Liver (tissue), 9 donors: ENCODE data around the gene TOX2. TPM values are rescaled to one million over a fixed set of nuclear protein-coding genes. Genes with fewer than 3 reads are reported as not detected.

Experiments
- DNase-seq: peaks from one replicate; pipeline ENCODE4 v3.0.0-alpha.2; 2017; ENCODE audit warnings: low spot score
- H3K27ac ChIP-seq, 2 donors: one replicate each; pipeline ENCODE4 v1.7.0; 2013; ENCODE audit warnings: inconsistent platforms in 2 of 2, low read length in 2 of 2, control low read depth in 1 of 2, low read depth in 1 of 2, mild to moderate bottlenecking in 1 of 2
- H3K27me3 ChIP-seq, 4 donors: one replicate each; pipeline versions ENCODE4 v1.6.1 to v1.7.0; 2013; ENCODE audit warnings: low read length in 3 of 4, inconsistent platforms in 1 of 4, mild to moderate bottlenecking in 1 of 4, moderate library complexity in 1 of 4; ENCODE audit not compliant: control insufficient read depth in 4 of 4, insufficient read depth in 4 of 4
- H3K36me3 ChIP-seq, 4 donors: one replicate each; pipeline versions ENCODE4 v1.6.1 to v1.7.0; 2013; ENCODE audit warnings: low read length in 3 of 4, mild to moderate bottlenecking in 3 of 4, low read depth in 1 of 4, moderate library complexity in 1 of 4; ENCODE audit not compliant: control insufficient read depth in 4 of 4, insufficient read depth in 3 of 4
- H3K4me1 ChIP-seq, 4 donors: one replicate each; pipeline versions ENCODE4 v1.6.1 to v1.7.0; 2013; ENCODE audit warnings: low read length in 3 of 4, mild to moderate bottlenecking in 3 of 4, moderate library complexity in 1 of 4; ENCODE audit not compliant: control insufficient read depth in 4 of 4, insufficient read depth in 4 of 4
- H3K4me3 ChIP-seq, 3 donors: one replicate each; pipeline versions ENCODE4 v1.6.1 to v1.7.0; 2013; ENCODE audit warnings: low read length in 3 of 3, control low read depth in 1 of 3, low read depth in 1 of 3, mild to moderate bottlenecking in 1 of 3
- H3K9ac ChIP-seq, 2 donors: one replicate each; pipeline ENCODE4 v1.7.0; 2013; ENCODE audit warnings: low read length in 2 of 2, mild to moderate bottlenecking in 2 of 2, moderate library complexity in 2 of 2, control low read depth in 1 of 2, low read depth in 1 of 2
- H3K9me3 ChIP-seq, 4 donors: one replicate each; pipeline versions ENCODE4 v1.6.1 to v1.7.0; 2013; ENCODE audit warnings: low read length in 3 of 4; ENCODE audit not compliant: control insufficient read depth in 4 of 4
- FOXA2 ChIP-seq: IDR thresholded peaks from 2 replicates; pipeline ENCODE4 v1.6.1; 2016; ENCODE audit warnings: antibody characterized with exemption
- GABPA ChIP-seq, 2 donors: IDR thresholded peaks in 1 of 2; conservative IDR thresholded peaks in 1 of 2; 2 replicates each; pipeline ENCODE4 v1.6.1; 2016; ENCODE audit warnings: antibody characterized with exemption in 2 of 2, mild to moderate bottlenecking in 1 of 2, moderate library complexity in 1 of 2
- HNF4A ChIP-seq, 2 donors: conservative IDR thresholded peaks; 2 replicates each; pipeline ENCODE4 v1.6.1; 2016; ENCODE audit warnings: antibody characterized with exemption in 2 of 2, mild to moderate bottlenecking in 2 of 2
- HNF4G ChIP-seq: IDR thresholded peaks from 2 replicates; pipeline ENCODE4 v1.6.1; 2016; ENCODE audit warnings: antibody characterized with exemption
- NR2F2 ChIP-seq: IDR thresholded peaks from 2 replicates; pipeline ENCODE4 v1.6.1; 2016; ENCODE audit warnings: antibody characterized with exemption
- RAD21 ChIP-seq, 2 donors: IDR thresholded peaks; 2 replicates each; pipeline ENCODE4 v1.6.1; 2016; ENCODE audit warnings: antibody characterized with exemption in 2 of 2, mild to moderate bottlenecking in 2 of 2
- RXRA ChIP-seq, 2 donors: IDR thresholded peaks; 2 replicates each; pipeline ENCODE4 v1.6.1; 2017 to 2018; ENCODE audit warnings: antibody characterized with exemption in 2 of 2, mild to moderate bottlenecking in 1 of 2
- SP1 ChIP-seq: IDR thresholded peaks from 2 replicates; pipeline ENCODE4 v1.6.1; 2018; ENCODE audit warnings: antibody characterized with exemption, mild to moderate bottlenecking
- TAF1 ChIP-seq: conservative IDR thresholded peaks from 2 replicates; pipeline ENCODE4 v1.6.1; 2016; ENCODE audit warnings: antibody characterized with exemption, mild to moderate bottlenecking
- YY1 ChIP-seq: IDR thresholded peaks from 2 replicates; pipeline ENCODE4 v1.6.1; 2016; ENCODE audit warnings: antibody characterized with exemption, mild to moderate bottlenecking
- WGBS: extraction: QIAGEN DNeasy Blood & Tissue Kit; methylation state at CpG from one replicate; pipeline ENCODE4 v1.1.7; 2013; 5-methylcytosine and 5-hydroxymethylcytosine counted together
- polyA plus RNA-seq, 2 donors: library from polyadenylated mRNA; stranded (reverse) in 1 of 2; unstranded in 1 of 2; fragments of 200-250 nt in 1 of 2; fragments of >200 nt in 1 of 2; fragmentation: Nextera tagmentation in 1 of 2; extraction: Ambion mirVana in 1 of 2; gene quantifications; one replicate each; pipeline versions ENCODE4 v1.2.1 to v1.2.3, GENCODE V29; 2013 to 2015
- total RNA-seq, 2 donors: library from RNA; depleted of rRNA; stranded (reverse); fragments of >200 nt; gene quantifications; one replicate each; pipeline ENCODE4 v1.2.3, GENCODE V29; 2014
- TF ChIP-seq, protein P1 (sequence below): fragments of 150-350 bp; IDR thresholded peaks from 2 replicates; pipeline ENCODE4 v1.5.1; 2017; ENCODE audit warnings: improper control_type of control experiment, low read depth, low read length; ENCODE audit not compliant: missing input control
- TF ChIP-seq, protein P2 (sequence below): IDR thresholded peaks from 2 replicates; pipeline ENCODE4 v1.6.1; 2016; ENCODE audit warnings: antibody characterized with exemption
- TF ChIP-seq, protein P3 (sequence below): IDR thresholded peaks from 2 replicates; pipeline ENCODE4 v1.6.1; 2016; ENCODE audit warnings: antibody characterized with exemption
- TF ChIP-seq, protein P4 (sequence below): IDR thresholded peaks from 2 replicates; pipeline ENCODE4 v1.6.1; 2016; ENCODE audit warnings: antibody characterized with exemption, mild to moderate bottlenecking
- TF ChIP-seq, protein P5 (sequence below): IDR thresholded peaks from 2 replicates; pipeline ENCODE4 v1.6.1; 2016; ENCODE audit warnings: antibody characterized with exemption
- donor health status: healthy.
- donor health status: healthy.
- donor health status: healthy.
- donor health status: healthy.
- donor health status: healthy.

Gene TOX2
- total and polyA plus RNA-seq, 4 donors = 0.33 to 2.7 (median 1.4) TPM

DNA sequence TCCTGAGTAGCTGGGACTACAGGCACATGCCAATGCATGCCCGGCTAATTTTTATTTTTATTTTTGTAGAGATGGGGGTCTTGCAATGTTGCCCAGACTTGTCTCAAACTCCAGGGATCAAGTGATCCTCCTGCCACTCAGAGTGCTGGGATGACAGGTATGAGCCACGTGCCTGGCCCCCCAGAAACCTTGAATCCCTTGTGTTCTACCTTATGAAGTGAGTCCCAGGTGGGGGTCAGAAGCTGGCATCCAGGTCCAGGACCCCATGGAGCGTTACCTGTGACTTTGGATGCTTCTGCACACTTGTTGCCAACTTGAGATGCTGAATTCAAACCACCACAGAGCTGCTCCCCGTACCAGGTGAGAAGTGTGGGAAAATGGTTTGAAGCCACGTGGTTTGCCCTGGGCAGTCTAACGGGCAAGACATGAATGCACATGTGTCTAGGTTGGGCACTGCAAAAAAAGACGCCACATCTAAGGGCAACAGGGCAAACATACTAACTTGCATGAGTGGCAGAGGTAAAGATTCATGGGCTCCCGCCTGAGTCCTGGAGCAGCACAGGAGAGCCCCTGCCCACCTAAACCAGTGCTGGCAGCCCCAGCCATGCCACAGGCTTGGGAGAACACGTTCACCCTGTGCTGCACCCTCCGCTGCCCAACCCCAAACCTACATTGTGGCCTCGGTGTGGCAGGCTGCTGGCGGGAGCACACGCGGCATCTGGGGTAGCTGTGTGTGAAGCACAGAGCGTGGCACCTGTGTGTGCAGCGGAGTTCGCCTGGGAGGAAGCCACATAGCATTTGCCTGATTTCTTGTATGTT, 171.2 kb downstream of the TOX2 start:
- 80% methylated on average over 17 of the region's 17 CpGs for WGBS
- DNase-seq = no peak

More for the DNA sequence above, 171.2 kb downstream of the TOX2 start:
- TF ChIP-seq GABPA (IDR thresholded peaks at IDR 0.05 in 1 of 2, conservative IDR thresholded peaks at IDR 0.05 in 1 of 2) (no peak), RAD21 (IDR thresholded peaks at IDR 0.05) (no peak), TAF1 (no peak), NR2F2 (no peak), HNF4G (no peak), SP1 (no peak), FOXA2 (no peak), YY1 (no peak), RXRA (IDR thresholded peaks at IDR 0.05) (no peak), HNF4A (conservative IDR thresholded peaks at IDR 0.05) (no peak)
- TF ChIP-seq, protein P1, sequence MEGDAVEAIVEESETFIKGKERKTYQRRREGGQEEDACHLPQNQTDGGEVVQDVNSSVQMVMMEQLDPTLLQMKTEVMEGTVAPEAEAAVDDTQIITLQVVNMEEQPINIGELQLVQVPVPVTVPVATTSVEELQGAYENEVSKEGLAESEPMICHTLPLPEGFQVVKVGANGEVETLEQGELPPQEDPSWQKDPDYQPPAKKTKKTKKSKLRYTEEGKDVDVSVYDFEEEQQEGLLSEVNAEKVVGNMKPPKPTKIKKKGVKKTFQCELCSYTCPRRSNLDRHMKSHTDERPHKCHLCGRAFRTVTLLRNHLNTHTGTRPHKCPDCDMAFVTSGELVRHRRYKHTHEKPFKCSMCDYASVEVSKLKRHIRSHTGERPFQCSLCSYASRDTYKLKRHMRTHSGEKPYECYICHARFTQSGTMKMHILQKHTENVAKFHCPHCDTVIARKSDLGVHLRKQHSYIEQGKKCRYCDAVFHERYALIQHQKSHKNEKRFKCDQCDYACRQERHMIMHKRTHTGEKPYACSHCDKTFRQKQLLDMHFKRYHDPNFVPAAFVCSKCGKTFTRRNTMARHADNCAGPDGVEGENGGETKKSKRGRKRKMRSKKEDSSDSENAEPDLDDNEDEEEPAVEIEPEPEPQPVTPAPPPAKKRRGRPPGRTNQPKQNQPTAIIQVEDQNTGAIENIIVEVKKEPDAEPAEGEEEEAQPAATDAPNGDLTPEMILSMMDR = no peak
- TF ChIP-seq, protein P2, sequence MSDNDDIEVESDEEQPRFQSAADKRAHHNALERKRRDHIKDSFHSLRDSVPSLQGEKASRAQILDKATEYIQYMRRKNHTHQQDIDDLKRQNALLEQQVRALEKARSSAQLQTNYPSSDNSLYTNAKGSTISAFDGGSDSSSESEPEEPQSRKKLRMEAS = no peak
- TF ChIP-seq, protein P3, sequence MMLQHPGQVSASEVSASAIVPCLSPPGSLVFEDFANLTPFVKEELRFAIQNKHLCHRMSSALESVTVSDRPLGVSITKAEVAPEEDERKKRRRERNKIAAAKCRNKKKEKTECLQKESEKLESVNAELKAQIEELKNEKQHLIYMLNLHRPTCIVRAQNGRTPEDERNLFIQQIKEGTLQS = no peak
- TF ChIP-seq, protein P4, sequence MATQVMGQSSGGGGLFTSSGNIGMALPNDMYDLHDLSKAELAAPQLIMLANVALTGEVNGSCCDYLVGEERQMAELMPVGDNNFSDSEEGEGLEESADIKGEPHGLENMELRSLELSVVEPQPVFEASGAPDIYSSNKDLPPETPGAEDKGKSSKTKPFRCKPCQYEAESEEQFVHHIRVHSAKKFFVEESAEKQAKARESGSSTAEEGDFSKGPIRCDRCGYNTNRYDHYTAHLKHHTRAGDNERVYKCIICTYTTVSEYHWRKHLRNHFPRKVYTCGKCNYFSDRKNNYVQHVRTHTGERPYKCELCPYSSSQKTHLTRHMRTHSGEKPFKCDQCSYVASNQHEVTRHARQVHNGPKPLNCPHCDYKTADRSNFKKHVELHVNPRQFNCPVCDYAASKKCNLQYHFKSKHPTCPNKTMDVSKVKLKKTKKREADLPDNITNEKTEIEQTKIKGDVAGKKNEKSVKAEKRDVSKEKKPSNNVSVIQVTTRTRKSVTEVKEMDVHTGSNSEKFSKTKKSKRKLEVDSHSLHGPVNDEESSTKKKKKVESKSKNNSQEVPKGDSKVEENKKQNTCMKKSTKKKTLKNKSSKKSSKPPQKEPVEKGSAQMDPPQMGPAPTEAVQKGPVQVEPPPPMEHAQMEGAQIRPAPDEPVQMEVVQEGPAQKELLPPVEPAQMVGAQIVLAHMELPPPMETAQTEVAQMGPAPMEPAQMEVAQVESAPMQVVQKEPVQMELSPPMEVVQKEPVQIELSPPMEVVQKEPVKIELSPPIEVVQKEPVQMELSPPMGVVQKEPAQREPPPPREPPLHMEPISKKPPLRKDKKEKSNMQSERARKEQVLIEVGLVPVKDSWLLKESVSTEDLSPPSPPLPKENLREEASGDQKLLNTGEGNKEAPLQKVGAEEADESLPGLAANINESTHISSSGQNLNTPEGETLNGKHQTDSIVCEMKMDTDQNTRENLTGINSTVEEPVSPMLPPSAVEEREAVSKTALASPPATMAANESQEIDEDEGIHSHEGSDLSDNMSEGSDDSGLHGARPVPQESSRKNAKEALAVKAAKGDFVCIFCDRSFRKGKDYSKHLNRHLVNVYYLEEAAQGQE = no peak
- TF ChIP-seq, protein P5, sequence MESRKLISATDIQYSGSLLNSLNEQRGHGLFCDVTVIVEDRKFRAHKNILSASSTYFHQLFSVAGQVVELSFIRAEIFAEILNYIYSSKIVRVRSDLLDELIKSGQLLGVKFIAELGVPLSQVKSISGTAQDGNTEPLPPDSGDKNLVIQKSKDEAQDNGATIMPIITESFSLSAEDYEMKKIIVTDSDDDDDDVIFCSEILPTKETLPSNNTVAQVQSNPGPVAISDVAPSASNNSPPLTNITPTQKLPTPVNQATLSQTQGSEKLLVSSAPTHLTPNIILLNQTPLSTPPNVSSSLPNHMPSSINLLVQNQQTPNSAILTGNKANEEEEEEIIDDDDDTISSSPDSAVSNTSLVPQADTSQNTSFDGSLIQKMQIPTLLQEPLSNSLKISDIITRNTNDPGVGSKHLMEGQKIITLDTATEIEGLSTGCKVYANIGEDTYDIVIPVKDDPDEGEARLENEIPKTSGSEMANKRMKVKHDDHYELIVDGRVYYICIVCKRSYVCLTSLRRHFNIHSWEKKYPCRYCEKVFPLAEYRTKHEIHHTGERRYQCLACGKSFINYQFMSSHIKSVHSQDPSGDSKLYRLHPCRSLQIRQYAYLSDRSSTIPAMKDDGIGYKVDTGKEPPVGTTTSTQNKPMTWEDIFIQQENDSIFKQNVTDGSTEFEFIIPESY = no peak
- Histone ChIP-seq H3K9me3 (no peaks in the 10 kb centered on the region), H3K27ac (no peak overlapping the region), H3K4me1 (no peaks in the 10 kb centered on the region), H3K4me3 (no peak overlapping the region), H3K27me3 (no peaks in the 10 kb centered on the region), H3K9ac (no peak overlapping the region), H3K36me3 (no peaks in the 10 kb centered on the region)
